PFSK-1 (cell line): ENCODE results near the gene BCL11A.

Experiments used
- POLR2AphosphoS5 ChIP-seq: IDR thresholded peaks from 2 replicates; pipeline ENCODE4 v1.6.1; 2012; ENCODE audit warnings: low read depth, mild to moderate bottlenecking, control low read depth, low read length, moderate library complexity
- TAF1 ChIP-seq: IDR thresholded peaks from 2 replicates; pipeline ENCODE4 v1.6.1; 2012; ENCODE audit warnings: low read length, control low read depth, borderline replicate concordance; ENCODE audit not compliant: insufficient read depth

DNA sequence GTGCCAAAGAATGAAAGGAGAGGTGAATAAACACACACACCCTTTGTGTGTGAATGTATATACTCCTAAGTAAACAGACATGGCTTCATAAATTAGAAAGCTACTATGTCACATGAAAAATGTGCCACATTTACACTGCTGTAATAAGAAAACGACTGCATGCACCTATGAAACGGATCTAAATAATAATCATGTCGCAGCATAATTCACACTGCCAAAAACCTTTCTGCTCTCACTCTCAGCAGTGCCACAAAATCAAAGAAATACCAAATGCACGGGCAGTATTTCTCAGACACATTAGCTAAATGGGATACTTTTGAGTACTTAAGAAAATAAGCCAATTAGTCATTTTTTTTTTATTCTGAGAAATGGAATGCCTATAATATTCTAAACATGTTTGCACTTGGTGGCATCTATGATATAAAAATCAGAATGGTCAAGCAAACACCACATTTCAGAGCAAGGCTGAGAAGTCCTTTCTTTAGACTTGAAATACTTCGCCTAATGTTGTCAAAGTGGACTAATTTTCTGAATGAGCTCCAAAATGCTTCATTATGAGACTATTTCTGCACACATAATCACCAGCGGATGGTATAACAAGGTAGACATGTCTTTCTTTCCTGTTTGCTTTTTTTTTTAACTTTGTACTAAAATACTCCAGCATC is 6.6 kb downstream of the BCL11A start:
- TF ChIP-seq TAF1 = no peak
- no peak for TF ChIP-seq POLR2AphosphoS5
